K562 (cell line): ENCODE data around the gene EPHA2. TPM values are rescaled to one million over a fixed set of nuclear protein-coding genes. Genes with fewer than 3 reads are reported as not detected.

Experiments used
- BRD4 ChIP-seq: fragments of 200-600 bp; sonication (generic); IDR thresholded peaks from 2 replicates; pipeline ENCODE4 v1.6.1; 2017; ENCODE audit warnings: inconsistent platforms
- CREB5 ChIP-seq: fragments of 250-450 bp; sonication (Bioruptor Pico); IDR thresholded peaks from 2 replicates; pipeline ENCODE4 v1.5.0; 2020; ENCODE audit warnings: mild to moderate bottlenecking
- CTBP1 ChIP-seq: fragments of 450-650 bp; IDR thresholded peaks from 2 replicates; pipeline ENCODE4 v1.6.1; 2016; ENCODE audit warnings: borderline replicate concordance
- CUX1 ChIP-seq: fragments of 200-800 bp; sonication (Bioruptor generic); IDR thresholded peaks from 2 replicates; pipeline ENCODE4 v1.6.1; 2016; ENCODE audit warnings: missing genetic modification characterization, missing compliant biosample characterization
- FOS ChIP-seq: IDR thresholded peaks from 3 replicates; pipeline ENCODE4 v1.6.1; 2011; ENCODE audit not compliant: insufficient read length; ENCODE audit errors: extremely low read depth
- HCFC1 ChIP-seq: IDR thresholded peaks from 2 replicates; pipeline ENCODE4 v1.6.1; 2012; ENCODE audit warnings: low read depth, low read length, improper control_type of control experiment
- MTA1 ChIP-seq: fragments of 450-650 bp; IDR thresholded peaks from 2 replicates; pipeline ENCODE4 v1.6.1; 2017; ENCODE audit warnings: borderline replicate concordance
- NFRKB ChIP-seq: fragments of 450-650 bp; IDR thresholded peaks from 2 replicates; pipeline ENCODE4 v1.6.1; 2016; ENCODE audit warnings: low read depth
- RNF2 ChIP-seq: sonication (generic); IDR thresholded peaks from 2 replicates; pipeline ENCODE4 v1.6.1; 2016
- RUNX1 ChIP-seq: sonication (generic); IDR thresholded peaks from 2 replicates; pipeline ENCODE4 v1.6.1; 2016; ENCODE audit warnings: antibody characterized with exemption, low read depth
- SAFB2 ChIP-seq: fragments of 200-400 bp; formaldehyde crosslinking; IDR thresholded peaks from 2 replicates; pipeline ENCODE4 v1.6.1; 2018; ENCODE audit warnings: borderline replicate concordance, low read length, low read depth, moderate library complexity; ENCODE audit not compliant: severe bottlenecking
- SMARCB1 ChIP-seq: IDR thresholded peaks from 2 replicates; pipeline ENCODE4 v1.6.1; 2011; ENCODE audit warnings: improper control_type of control experiment, low read depth; ENCODE audit not compliant: insufficient read length
- SRSF1 ChIP-seq: fragments of 200-400 bp; formaldehyde crosslinking; IDR thresholded peaks from 2 replicates; pipeline ENCODE4 v1.6.1; 2017; ENCODE audit warnings: mild to moderate bottlenecking, low read depth, low read length, moderate library complexity
- TEAD1 ChIP-seq, 2 experiments: fragments of 450-650 bp in 1 of 2; sonication (generic) in 1 of 2; formaldehyde crosslinking; IDR thresholded peaks; 2 replicates each; pipeline versions ENCODE4 v1.4.0 to v1.8.0; 2020 to 2022; ENCODE audit warnings: mild to moderate bottlenecking in 2 of 2, missing genetic modification reagents in 1 of 2
- XRCC4 ChIP-seq: IDR thresholded peaks from one replicate; pipeline ENCODE4 v1.6.1; 2011; ENCODE audit not compliant: insufficient read depth, insufficient read length; ENCODE audit errors: extremely low read depth
- YY1 ChIP-seq, 3 experiments: IDR thresholded peaks; 2 replicates each; pipeline ENCODE4 v1.6.1; 2011; ENCODE audit warnings: low read length in 2 of 3, mild to moderate bottlenecking in 2 of 3, moderate library complexity in 2 of 3, borderline replicate concordance in 1 of 3, control low read depth in 1 of 3, low read depth in 1 of 3; ENCODE audit not compliant: insufficient read depth in 3 of 3, insufficient replicate concordance in 2 of 3, control insufficient read depth in 1 of 3, insufficient read length in 1 of 3; ENCODE audit errors: extremely low read depth in 1 of 3
- ZHX1 ChIP-seq: fragments of 150-350 bp; conservative IDR thresholded peaks from 2 replicates; pipeline ENCODE4 v1.6.1; 2014; ENCODE audit warnings: low read length
- ZNF12 ChIP-seq: sonication (generic); formaldehyde crosslinking; IDR thresholded peaks from 2 replicates; pipeline ENCODE4 v1.4.0; 2020; ENCODE audit warnings: mild to moderate bottlenecking, missing genetic modification reagents
- ZNF311 ChIP-seq: fragments of 250-450 bp; sonication (Bioruptor Pico); IDR thresholded peaks from 2 replicates; pipeline ENCODE4 v1.4.0; 2020; ENCODE audit warnings: mild to moderate bottlenecking, moderate library complexity
- ZNF444 ChIP-seq: fragments of 250-450 bp; sonication (Bioruptor Pico); IDR thresholded peaks from 2 replicates; pipeline ENCODE4 v1.4.0; 2020; ENCODE audit warnings: mild to moderate bottlenecking, moderate library complexity
- polyA plus RNA-seq, 8 experiments: library from polyadenylated mRNA; depleted of rRNA in 4 of 8; stranded (reverse) in 5 of 8; unstranded in 3 of 8; fragments of >200 nt; fragmentation: Nextera tagmentation in 2 of 8; fragmentation: Illumina TruSeq in 1 of 8; extraction: Ambion mirVana in 2 of 8; extraction: Trizol in 1 of 8; gene quantifications; 2 replicates each; pipeline versions ENCODE4 v1.2.1 to v1.2.3, GENCODE V29; 2011 to 2014; ENCODE audit warnings: inconsistent platforms in 1 of 8, missing spikeins in 1 of 8
- total RNA-seq, 7 experiments: library from RNA; depleted of rRNA in 6 of 7; stranded (reverse); fragments of >200 nt in 6 of 7; fragmentation: Illumina TruSeq in 2 of 7; extraction: Trizol in 2 of 7; gene quantifications; 2 replicates each; pipeline versions ENCODE4 v1.2.1 to v1.2.3, GENCODE V29; 2011 to 2021; ENCODE audit warnings: low replicate concordance in 1 of 7

EPHA2 gene
- total and polyA plus RNA-seq, 9 of the 15 experiments (the other 6 are each of a cell fraction or from before 2014, with no cell fraction given): 0.04 to 0.40 (median 0.07) TPM; not detected in 4

GRCh38 chr1:16172964-16173446, 17.1 kb upstream of the EPHA2 start (continued):
- TF ChIP-seq TEAD1 (CRISPR knock-in tag; IDR thresholded peaks at IDR 0.05) (0 out of 4 replicates have a peak, but pooled peaks of 1 of the 2 experiments have one; percentile 29), BRD4 (no peak), SAFB2 (no peak), YY1 (IDR thresholded peaks at IDR 0.05; ENCODE audit: borderline replicate concordance in 1 of 3, control insufficient read depth in 1 of 3, extremely low read depth in 1 of 3, insufficient read depth in 3 of 3, insufficient read length in 1 of 3, insufficient replicate concordance in 2 of 3, low read depth in 1 of 3, low read length in 2 of 3) (peak in 1 of 3 experiments; percentile 27), FOS (peak; percentile 17), CREB5 (CRISPR knock-in tag) (no peak), ZHX1 (no peak), RUNX1 (no peak), ZNF311 (CRISPR knock-in tag) (peak; percentile 21; the same call in 1 of the 2 replicates), XRCC4 (no peak), SRSF1 (no peak), HCFC1 (no peak), SMARCB1 (no peak), ZNF444 (no peak), CTBP1 (peak; percentile 64; the same call in 1 of the 2 replicates), MTA1 (peak; percentile 45), NFRKB (peak; percentile 75; the same call in 1 of the 2 replicates), RNF2 (no peak), ZNF12 (CRISPR knock-in tag) (peak; percentile 64; the same call in 1 of the 2 replicates), CUX1 (CRISPR knock-in tag) (no peak)
